ENCODE measurements around the gene TPCN2. TPM values are rescaled to one million over a fixed set of nuclear protein-coding genes. Genes with fewer than 3 reads are reported as not detected.
A peak's percentile ranks its signal among the peaks of the same experiment; 100 is the strongest.

Gene TPCN2
- total RNA-seq, 4 donors from 2014 or later = 5.6 to 54.6 (median 17.7) TPM

DNA sequence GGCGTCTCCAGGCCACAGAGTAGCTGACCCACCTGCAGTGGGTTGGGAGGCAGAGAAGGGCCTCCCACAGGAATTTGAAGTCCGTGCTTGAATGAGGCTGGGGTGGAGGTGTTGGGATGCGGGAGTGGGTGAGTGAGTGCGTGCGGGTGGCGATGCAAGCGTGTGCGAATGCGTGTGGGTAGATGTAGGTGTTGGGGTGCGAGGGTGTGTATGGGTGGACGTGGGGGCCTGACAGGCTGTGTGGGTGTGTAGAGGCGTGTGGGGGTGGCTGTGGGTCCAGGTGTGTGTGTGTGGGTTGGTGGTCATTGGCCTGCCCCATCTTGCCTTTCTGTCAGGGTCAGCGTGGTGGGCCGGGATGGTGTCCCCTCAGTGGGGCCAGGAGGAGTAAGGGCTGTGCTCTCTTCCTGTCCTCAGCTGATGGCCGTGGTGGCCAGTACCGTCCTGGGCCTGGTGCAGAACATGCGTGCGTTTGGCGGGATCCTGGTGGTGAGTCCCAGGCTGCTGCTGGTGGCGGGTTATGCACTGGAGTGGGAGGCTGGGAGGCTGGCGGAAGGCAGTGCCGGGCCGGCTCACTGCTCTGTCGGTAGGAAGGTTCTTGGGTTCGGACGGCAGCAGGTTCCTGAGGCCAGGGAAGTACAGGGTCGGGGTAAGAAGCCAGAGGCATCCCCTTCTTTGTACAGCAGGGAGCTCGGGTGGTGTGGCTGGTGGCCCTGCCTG is 35.0 kb downstream of the TPCN2 start:
- intact Hi-C loops (cut with DNase I; ENCODE audit: low total_unique reads) = no loop called here
- TF ChIP-seq, protein P1, sequence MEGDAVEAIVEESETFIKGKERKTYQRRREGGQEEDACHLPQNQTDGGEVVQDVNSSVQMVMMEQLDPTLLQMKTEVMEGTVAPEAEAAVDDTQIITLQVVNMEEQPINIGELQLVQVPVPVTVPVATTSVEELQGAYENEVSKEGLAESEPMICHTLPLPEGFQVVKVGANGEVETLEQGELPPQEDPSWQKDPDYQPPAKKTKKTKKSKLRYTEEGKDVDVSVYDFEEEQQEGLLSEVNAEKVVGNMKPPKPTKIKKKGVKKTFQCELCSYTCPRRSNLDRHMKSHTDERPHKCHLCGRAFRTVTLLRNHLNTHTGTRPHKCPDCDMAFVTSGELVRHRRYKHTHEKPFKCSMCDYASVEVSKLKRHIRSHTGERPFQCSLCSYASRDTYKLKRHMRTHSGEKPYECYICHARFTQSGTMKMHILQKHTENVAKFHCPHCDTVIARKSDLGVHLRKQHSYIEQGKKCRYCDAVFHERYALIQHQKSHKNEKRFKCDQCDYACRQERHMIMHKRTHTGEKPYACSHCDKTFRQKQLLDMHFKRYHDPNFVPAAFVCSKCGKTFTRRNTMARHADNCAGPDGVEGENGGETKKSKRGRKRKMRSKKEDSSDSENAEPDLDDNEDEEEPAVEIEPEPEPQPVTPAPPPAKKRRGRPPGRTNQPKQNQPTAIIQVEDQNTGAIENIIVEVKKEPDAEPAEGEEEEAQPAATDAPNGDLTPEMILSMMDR (IDR thresholded peaks at IDR 0.05) = no peak
- no peak for TF ChIP-seq POLR2A (IDR thresholded peaks at IDR 0.05)
- peaks cover 0 to 7% of the 10 kb centered on the region in 2 donors for H3K4me1 ChIP-seq
- H3K4me3 ChIP-seq = no peak overlapping the region
- H3K27ac ChIP-seq = no peak overlapping the region
- DNase-seq = no peak
- H3K36me3 ChIP-seq = no peaks in the 10 kb centered on the region
- H3K27me3 ChIP-seq = no peaks in the 10 kb centered on the region
- no peaks in the 10 kb centered on the region for H3K9me3 ChIP-seq

DNA sequence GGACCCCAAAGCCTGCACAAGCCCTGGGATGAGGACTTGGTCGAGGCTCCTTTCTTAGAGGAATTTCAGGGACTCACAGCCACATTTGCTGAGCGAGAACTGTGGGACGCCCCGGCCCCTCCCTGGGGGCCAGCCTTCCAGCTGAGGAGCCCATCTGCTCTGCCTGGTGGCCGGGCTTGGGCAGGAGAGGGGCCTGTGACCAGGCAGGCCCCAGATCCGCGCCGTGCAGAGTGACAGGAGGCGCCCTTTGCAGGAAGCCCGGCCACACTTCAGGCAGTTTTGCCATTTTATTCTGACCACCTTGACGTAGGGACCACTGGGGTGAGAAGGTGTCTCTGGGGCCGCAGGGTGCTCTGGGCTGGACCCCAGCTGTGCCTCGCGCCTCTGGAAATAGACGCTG is 35.6 kb downstream of the TPCN2 start:
- Histone ChIP-seq H3K4me3 (no peak overlapping the region), H3K4me1 (peaks cover 0 to 7% of the 10 kb centered on the region in 2 donors), H3K27me3 (no peaks in the 10 kb centered on the region), H3K9me3 (no peaks in the 10 kb centered on the region), H3K27ac (no peak overlapping the region), H3K36me3 (no peaks in the 10 kb centered on the region)
- DNase-seq = no peak
- TF ChIP-seq, protein P1 (IDR thresholded peaks at IDR 0.05) = no peak
- no peak for TF ChIP-seq POLR2A (IDR thresholded peaks at IDR 0.05)
- intact Hi-C loops (cut with DNase I; ENCODE audit: low total_unique reads) = no loop called here

DNA sequence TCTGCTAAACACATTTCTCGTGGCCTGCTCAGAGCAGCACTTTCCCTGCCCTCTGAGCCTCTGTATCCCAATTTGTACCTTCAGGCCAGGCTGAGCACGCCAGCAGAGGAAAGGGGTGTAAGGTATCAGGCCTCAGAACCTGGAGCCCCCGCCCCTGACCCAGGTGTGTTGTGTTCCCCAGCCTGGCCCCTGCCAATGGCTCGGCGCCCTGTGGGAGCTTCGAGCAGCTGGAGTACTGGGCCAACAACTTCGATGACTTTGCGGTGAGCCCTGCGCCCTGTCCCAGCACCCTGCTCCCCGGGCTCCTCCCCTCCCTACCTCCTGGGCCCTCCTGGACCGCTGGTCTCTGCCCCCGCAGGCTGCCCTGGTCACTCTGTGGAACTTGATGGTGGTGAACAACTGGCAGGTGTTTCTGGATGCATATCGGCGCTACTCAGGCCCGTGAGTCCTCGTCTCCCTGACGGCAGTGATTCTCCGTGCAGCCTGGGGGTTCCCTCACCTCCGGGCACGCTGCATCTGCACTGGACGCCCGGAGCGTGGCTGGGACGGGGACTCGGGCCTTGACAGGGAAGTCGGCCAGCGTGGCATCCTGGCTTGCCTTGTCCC is 36.9 kb downstream of the TPCN2 start:
- H3K4me3 ChIP-seq = no peak overlapping the region
- no peaks in the 10 kb centered on the region for H3K9me3 ChIP-seq
- peak overlapping the region; percentile 80 for H3K27ac ChIP-seq
- intact Hi-C loops (cut with DNase I; ENCODE audit: low total_unique reads) = loop anchor here (5.0 kb wide), 1 partner anchor 183 kb away; the partner anchor contains the start of genes IGHMBP2 and MRPL21
- H3K36me3 ChIP-seq = no peaks in the 10 kb centered on the region
- peaks cover 0 to 7% of the 10 kb centered on the region in 2 donors for H3K4me1 ChIP-seq
- H3K27me3 ChIP-seq = no peaks in the 10 kb centered on the region
- TF ChIP-seq, protein P1 (IDR thresholded peaks at IDR 0.05) = no peak
- no peak for TF ChIP-seq POLR2A (IDR thresholded peaks at IDR 0.05)
- DNase-seq = no peak

DNA sequence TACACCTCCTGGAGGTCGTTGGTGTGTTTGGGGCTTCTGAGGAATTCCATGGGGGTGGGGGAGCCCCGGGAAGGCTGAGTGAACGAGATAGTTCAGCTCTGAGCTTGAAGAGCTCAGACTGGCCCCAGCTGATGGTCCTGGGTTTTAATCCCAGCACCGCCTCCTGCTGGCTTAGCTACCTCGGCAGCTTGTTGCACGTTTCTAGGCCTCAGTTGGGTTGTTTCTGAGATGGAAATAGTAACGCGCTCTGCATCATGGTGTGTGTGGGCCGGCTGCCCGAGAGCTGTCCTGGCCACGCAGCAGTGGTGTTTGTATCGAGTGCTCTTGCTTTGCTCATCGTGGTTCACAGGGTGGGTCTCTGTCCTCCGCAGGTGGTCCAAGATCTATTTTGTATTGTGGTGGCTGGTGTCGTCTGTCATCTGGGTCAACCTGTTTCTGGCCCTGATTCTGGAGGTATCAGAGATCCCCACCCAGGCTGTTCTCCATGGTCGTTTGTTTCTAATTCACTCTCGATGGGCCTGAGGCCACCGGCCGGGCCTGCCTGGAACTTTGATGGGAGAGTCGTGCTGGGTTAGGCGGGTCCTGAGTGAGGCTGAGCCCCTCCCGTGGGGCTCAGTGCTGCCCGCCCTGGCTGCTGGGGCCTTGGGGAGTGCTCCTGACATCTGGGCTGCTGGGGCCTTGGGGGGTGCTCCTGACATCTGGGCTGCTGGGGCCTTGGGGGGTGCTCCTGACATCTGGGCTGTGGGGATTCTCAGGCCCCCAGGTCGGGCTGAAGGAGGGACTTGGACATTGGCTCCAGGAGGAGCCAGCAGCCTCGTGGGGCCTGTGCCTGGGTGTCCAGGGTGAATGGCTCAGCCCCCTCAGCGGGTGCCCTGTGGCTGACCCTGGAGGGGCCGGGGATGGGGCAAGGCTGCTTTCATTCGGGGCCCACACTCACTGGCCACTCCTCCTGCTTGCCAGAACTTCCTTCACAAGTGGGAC is 37.7 kb downstream of the TPCN2 start:
- intact Hi-C loops (cut with DNase I; ENCODE audit: low total_unique reads) = loop anchor here (5.0 kb wide), 1 partner anchor 184 kb away; the partner anchor contains the start of genes IGHMBP2 and MRPL21
- Histone ChIP-seq H3K36me3 (no peaks in the 10 kb centered on the region), H3K9me3 (no peaks in the 10 kb centered on the region), H3K4me3 (no peak overlapping the region), H3K27ac (peak overlapping the region; percentile 80), H3K4me1 (peaks cover 0 to 7% of the 10 kb centered on the region in 2 donors), H3K27me3 (no peaks in the 10 kb centered on the region)
- DNase-seq = peak; percentile 63 to 75
- TF ChIP-seq, protein P1 (IDR thresholded peaks at IDR 0.05) = peak; percentile 17 to 48 (median 34)
- no peak for TF ChIP-seq POLR2A (IDR thresholded peaks at IDR 0.05)
